A673 (cell line): ENCODE measurements around the gene TSHZ1.

ENCODE experiments used
- CTCF ChIP-seq: fragments of 300-800, 200-600 bp; sonication (generic); conservative IDR thresholded peaks from 2 replicates; pipeline ENCODE4 v1.5.1; 2017; ENCODE audit warnings: low read depth, mild to moderate bottlenecking, antibody characterized with exemption, low read length, moderate library complexity, mixed read lengths
- EZH2 ChIP-seq: fragments of 200-600 bp; sonication (generic); IDR thresholded peaks from 2 replicates; pipeline ENCODE4 v1.6.1; 2017; ENCODE audit warnings: borderline replicate concordance, low read depth, mild to moderate bottlenecking, mixed read lengths, antibody characterized with exemption, low read length; ENCODE audit not compliant: poor library complexity, severe bottlenecking

- TF ChIP-seq EZH2 (no peak), CTCF (no peak)
Observed at GRCh38 chr18:75277610-75277928, 67.0 kb downstream of the TSHZ1 start.
